Islet precursor cell (in vitro differentiated cells): ENCODE data around the gene MARS1.

Source experiments
- DNase-seq: peaks from one replicate; pipeline ENCODE4 v3.0.0-alpha.2; 2018

Gene MARS1

GRCh38 chr12:57534250-57534649, 46.4 kb downstream of the MARS1 start:
- no peak for DNase-seq

- no peak for DNase-seq
Measured at GRCh38 chr12:57534991-57535543, 47.2 kb downstream of the MARS1 start.

GRCh38 chr12:57535764-57536596, 48.1 kb downstream of the MARS1 start:
- DNase-seq, result no peak

GRCh38 chr12:57536597-57536942, 48.7 kb downstream of the MARS1 start:
- DNase-seq, result no peak

GRCh38 chr12:57539134-57539768, 51.4 kb downstream of the MARS1 start:
- peak; percentile 37 for DNase-seq

GRCh38 chr12:57541001-57541400, 53.1 kb downstream of the MARS1 start:
- peak; percentile 34 for DNase-seq

GRCh38 chr12:57541717-57542116, 53.8 kb downstream of the MARS1 start:
- DNase-seq, result peak; percentile 26

GRCh38 chr12:57543581-57543980, 55.7 kb downstream of the MARS1 start:
- DNase-seq, result peak; percentile 44

- peak; percentile 70 for DNase-seq
Measured at GRCh38 chr12:57545809-57546437, 58.1 kb downstream of the MARS1 start.

GRCh38 chr12:57546438-57547287, 58.8 kb downstream of the MARS1 start, which contains the start of gene DCTN2:
DCTN2 (minus strand) TSS chr12:57547192; CDS start chr12:57547063, 129 bp downstream.
- peak; percentile 99 for DNase-seq

- DNase-seq, result no peak
Measured at GRCh38 chr12:57547288-57548012, 59.6 kb downstream of the MARS1 start.

GRCh38 chr12:57548013-57548315, 60.1 kb downstream of the MARS1 start:
- DNase-seq, result no peak

GRCh38 chr12:57548488-57548887, 60.6 kb downstream of the MARS1 start:
- no peak for DNase-seq

- DNase-seq, result peak; percentile 34
Measured at GRCh38 chr12:57549203-57549908, 61.5 kb downstream of the MARS1 start.

- DNase-seq, result peak; percentile 82
Measured at GRCh38 chr12:57549909-57550640, 62.2 kb downstream of the MARS1 start, which contains the start of gene KIF5A. KIF5A (plus strand) TSS chr12:57550044; CDS start chr12:57550272, 228 bp downstream.

- no peak for DNase-seq
Measured at GRCh38 chr12:57550641-57551549, 63.0 kb downstream of the MARS1 start.

- peak; percentile 45 for DNase-seq
Measured at GRCh38 chr12:57551637-57552305, 63.9 kb downstream of the MARS1 start.

- DNase-seq, result no peak
Measured at GRCh38 chr12:57552306-57552651, 64.4 kb downstream of the MARS1 start.

GRCh38 chr12:57552835-57553313, 65.0 kb downstream of the MARS1 start:
- DNase-seq, result peak; percentile 91
